Activated B cell treated with CpG ODN at 0.5 μM for 24 hours (primary cell): Measurements from ENCODE around the gene SENP6. TPM values are rescaled to one million over a fixed set of nuclear protein-coding genes. Genes with fewer than 3 reads are reported as not detected.
A peak's percentile ranks its signal among the peaks of the same experiment; 100 is the strongest.

Experiments
- ATAC-seq: fragments of 200-7000 bp; cut with Tn5 transposase; one replicate; pipeline ENCODE4 v1.10.0; 2021; ENCODE audit warnings: low read depth, mild to moderate bottlenecking, moderate library complexity
- CTCF ChIA-PET: fragments of 350-600 bp; sonication (Branson Sonifier 250); formaldehyde crosslinking; loops from one replicate; lab custom pipeline; 2021; ENCODE audit warnings: antibody characterized with exemption; lab: Charles Lee
- POLR2A ChIA-PET: fragments of 350-600 bp; sonication (Branson Sonifier 250); formaldehyde crosslinking; loops from one replicate; lab custom pipeline; 2021; ENCODE audit warnings: antibody characterized with exemption; lab: Charles Lee
- DNase-seq: peaks from one replicate; pipeline ENCODE4 v3.0.0; 2022
- H3K27ac Mint-ChIP-seq: one replicate; pipeline ENCODE4 v1.8.0; 2020; ENCODE audit warnings: mixed read lengths
- H3K27me3 Mint-ChIP-seq: one replicate; pipeline ENCODE4 v1.8.0; 2021; ENCODE audit warnings: mixed read lengths
- H3K36me3 Mint-ChIP-seq: one replicate; pipeline ENCODE4 v1.8.0; 2021; ENCODE audit warnings: low read depth, mixed read lengths
- H3K4me1 Mint-ChIP-seq: one replicate; pipeline ENCODE4 v1.8.0; 2021; ENCODE audit warnings: mixed read lengths
- H3K4me3 Mint-ChIP-seq: one replicate; pipeline ENCODE4 v1.8.0; 2020; ENCODE audit warnings: mild to moderate bottlenecking, mixed read lengths
- H3K9me3 Mint-ChIP-seq: one replicate; pipeline ENCODE4 v1.8.0; 2020; ENCODE audit warnings: mixed read lengths
- CTCF ChIP-seq: fragments of 200-600 bp; IDR thresholded peaks from one replicate; pipeline ENCODE4 v1.8.0; 2022; ENCODE audit warnings: antibody characterized with exemption, mild to moderate bottlenecking
- intact Hi-C: fragments of 100-400 bp; cut with micrococcal nuclease; formaldehyde crosslinking; loops from one replicate; pipeline ENCODE4 v1.15.1; 2024
- total RNA-seq: library from RNA; stranded (reverse); gene quantifications from 2 replicates; pipeline ENCODE4 v1.2.3, GENCODE V29; 2022

SENP6 gene
- total RNA-seq, 1 donor from 2014 or later: 134 TPM

GRCh38 chr6:75602246-75603105 lies 796 bp downstream of the SENP6 start:
- ChIA-PET POLR2A (interaction anchor here (0.6 to 3.1 kb wide), 8 partner anchors 9 to 1950 kb away, joined by 3 to 38 read pairs (median 7); partner anchors contain the start of genes COX7A2, SLC17A5 and TMEM30A), CTCF (no interaction called here)
- intact Hi-C loops: loop anchor here (1.0 to 5.0 kb wide), 4 partner anchors 8 to 360 kb away; partner anchors contain the start of gene COX7A2
- Mint-ChIP-seq H3K9me3 (no peaks in the 10 kb centered on the region), H3K36me3 (peaks cover 12% of the 10 kb centered on the region), H3K4me1 (peaks cover 78% of the 10 kb centered on the region), H3K27me3 (no peaks in the 10 kb centered on the region), H3K4me3 (peak overlapping the region; percentile 98), H3K27ac (peak overlapping the region; percentile 97)
- no peak for TF ChIP-seq CTCF
- no peak for DNase-seq
- ATAC-seq: peak; percentile 45

GRCh38 chr6:75603106-75603420 lies 1.4 kb downstream of the SENP6 start:
- Mint-ChIP-seq H3K9me3 (no peaks in the 10 kb centered on the region), H3K36me3 (peaks cover 12% of the 10 kb centered on the region), H3K4me3 (peak overlapping the region; percentile 98), H3K27me3 (no peaks in the 10 kb centered on the region), H3K4me1 (peaks cover 79% of the 10 kb centered on the region), H3K27ac (peak overlapping the region; percentile 97)
- CTCF ChIA-PET: no interaction called here
- POLR2A ChIA-PET: interaction anchor here (0.6 to 3.1 kb wide), 7 partner anchors 9 to 1950 kb away, joined by 3 to 38 read pairs (median 7); partner anchors contain the start of genes COX7A2 and TMEM30A
- ATAC-seq (no peak), DNase-seq (no peak)
- no peak for TF ChIP-seq CTCF
- intact Hi-C loops: loop anchor here (2.0 to 5.0 kb wide), 3 partner anchors 16 to 360 kb away; partner anchors contain the start of gene COX7A2

- peaks cover 79% of the 10 kb centered on the region for H3K4me1 Mint-ChIP-seq
Measured at GRCh38 chr6:75604294-75604693, 2.6 kb downstream of the SENP6 start.

DNA sequence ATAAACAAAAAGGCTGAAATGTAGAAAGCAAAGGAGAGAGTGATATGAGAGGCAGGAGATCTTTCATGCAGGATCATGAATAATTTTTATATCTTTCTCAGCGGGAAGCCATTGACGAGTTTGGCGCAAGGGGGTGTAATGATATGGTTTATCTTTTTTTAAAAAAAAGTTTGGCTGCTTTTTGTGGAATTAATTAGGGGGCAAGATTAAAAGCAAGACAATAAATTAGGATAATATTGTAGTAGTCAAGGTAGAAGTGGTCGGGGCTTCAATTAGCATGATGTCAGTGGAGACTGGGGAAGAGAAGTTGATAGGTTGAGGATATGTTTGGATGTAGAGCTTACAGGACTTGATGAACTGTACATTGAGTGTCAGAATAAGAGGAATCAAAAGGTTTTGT lies 4.0 kb downstream of the SENP6 start:
- H3K27ac Mint-ChIP-seq: no peak overlapping the region
- CTCF ChIA-PET: no interaction called here
- no peak overlapping the region for H3K4me3 Mint-ChIP-seq
- POLR2A ChIA-PET: no interaction called here
- peaks cover 84% of the 10 kb centered on the region for H3K4me1 Mint-ChIP-seq
- DNase-seq (no peak), ATAC-seq (no peak)
- intact Hi-C loops: no loop called here
- H3K36me3 Mint-ChIP-seq: peaks cover 12% of the 10 kb centered on the region
- TF ChIP-seq CTCF: no peak
- H3K27me3 Mint-ChIP-seq: no peaks in the 10 kb centered on the region
- no peaks in the 10 kb centered on the region for H3K9me3 Mint-ChIP-seq

More at GRCh38 chr6:75604294-75604693, 2.6 kb downstream of the SENP6 start:
- Mint-ChIP-seq H3K4me3 (peak overlapping the region; percentile 98), H3K9me3 (no peaks in the 10 kb centered on the region), H3K27ac (peak overlapping the region; percentile 65), H3K27me3 (no peaks in the 10 kb centered on the region), H3K36me3 (peaks cover 12% of the 10 kb centered on the region)
- intact Hi-C loops: loop anchor here (5.0 kb wide), 1 partner anchor 38 kb away; no protein-coding TSS in a partner anchor
- TF ChIP-seq CTCF: no peak
- CTCF ChIA-PET: no interaction called here
- no peak for ATAC-seq
- POLR2A ChIA-PET: no interaction called here
- DNase-seq: no peak

- TF ChIP-seq CTCF: no peak
- Mint-ChIP-seq H3K27ac (peak overlapping the region; percentile 57), H3K36me3 (peaks cover 5% of the 10 kb centered on the region), H3K4me1 (peaks cover 96% of the 10 kb centered on the region), H3K4me3 (peak overlapping the region; percentile 45), H3K27me3 (no peaks in the 10 kb centered on the region), H3K9me3 (no peaks in the 10 kb centered on the region)
- DNase-seq (no peak), ATAC-seq (no peak)
- POLR2A ChIA-PET: no interaction called here
- intact Hi-C loops: no loop called here
- CTCF ChIA-PET: no interaction called here
Measured at GRCh38 chr6:75608304-75608703, 6.6 kb downstream of the SENP6 start.
